Stimulated activated CD4-positive, alpha-beta T cell treated with anti-CD3 and anti-CD28 coated beads, TNF-alpha, amount 100 ng/mL, for 1 hour (primary cell): ENCODE measurements around the gene ARV1.
"Not testable (repeated sequence)": the region's sequence is repeated elsewhere in the genome, so short reads cannot be mapped to it uniquely, and the experiment has no call there.

Experiments
- DNase-seq, 3 donors: peaks; one replicate each; pipeline ENCODE4 v3.0.0-alpha.2; 2020; ENCODE audit warnings: low read depth in 3 of 3, low spot score in 1 of 3

The ARV1 gene

GRCh38 chr1:231041719-231042261 lies 62.9 kb downstream of the ARV1 start:
- DNase-seq, result no peak

DNA sequence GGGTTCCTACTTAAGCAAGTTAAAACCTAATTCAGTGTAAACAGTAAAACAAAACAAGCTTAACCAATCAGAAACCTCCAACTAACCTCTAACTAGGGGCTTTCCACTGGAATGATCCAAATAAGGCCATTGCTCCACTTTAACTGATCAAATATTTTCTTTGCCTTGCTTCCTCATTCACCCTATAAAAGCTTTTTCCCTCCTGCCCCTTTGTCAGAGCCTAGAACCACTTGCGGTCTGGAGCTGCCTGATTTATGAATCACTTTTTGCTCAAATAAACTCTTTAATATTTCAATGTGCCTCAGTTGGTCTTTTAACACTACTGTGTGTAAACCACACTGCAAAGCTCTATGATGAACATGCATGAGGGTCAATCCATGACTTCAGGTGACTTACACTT lies 65.7 kb downstream of the ARV1 start:
- no peak for DNase-seq

DNA sequence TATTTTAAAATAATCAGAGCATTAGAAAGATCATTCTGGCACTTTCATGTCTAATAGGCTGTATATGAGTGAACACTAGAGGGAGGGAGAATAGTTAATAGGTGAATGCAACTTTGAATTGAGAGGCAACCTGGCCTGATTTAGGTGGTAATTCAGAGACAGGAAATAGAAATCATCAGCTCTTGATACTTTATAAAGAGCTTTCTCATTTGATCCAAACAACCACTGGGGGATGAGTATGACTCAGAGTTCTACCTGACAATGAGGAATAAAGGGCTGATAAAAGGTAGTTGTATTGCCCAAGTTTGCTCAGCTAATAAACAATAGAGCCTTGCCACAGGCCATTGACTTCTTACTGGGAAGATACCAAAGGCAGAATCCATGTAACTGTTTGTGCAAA lies 66.4 kb downstream of the ARV1 start:
- DNase-seq, result no peak

- not testable (repeated sequence) for DNase-seq
Measured at GRCh38 chr1:231045921-231046729, 67.2 kb downstream of the ARV1 start.

DNA sequence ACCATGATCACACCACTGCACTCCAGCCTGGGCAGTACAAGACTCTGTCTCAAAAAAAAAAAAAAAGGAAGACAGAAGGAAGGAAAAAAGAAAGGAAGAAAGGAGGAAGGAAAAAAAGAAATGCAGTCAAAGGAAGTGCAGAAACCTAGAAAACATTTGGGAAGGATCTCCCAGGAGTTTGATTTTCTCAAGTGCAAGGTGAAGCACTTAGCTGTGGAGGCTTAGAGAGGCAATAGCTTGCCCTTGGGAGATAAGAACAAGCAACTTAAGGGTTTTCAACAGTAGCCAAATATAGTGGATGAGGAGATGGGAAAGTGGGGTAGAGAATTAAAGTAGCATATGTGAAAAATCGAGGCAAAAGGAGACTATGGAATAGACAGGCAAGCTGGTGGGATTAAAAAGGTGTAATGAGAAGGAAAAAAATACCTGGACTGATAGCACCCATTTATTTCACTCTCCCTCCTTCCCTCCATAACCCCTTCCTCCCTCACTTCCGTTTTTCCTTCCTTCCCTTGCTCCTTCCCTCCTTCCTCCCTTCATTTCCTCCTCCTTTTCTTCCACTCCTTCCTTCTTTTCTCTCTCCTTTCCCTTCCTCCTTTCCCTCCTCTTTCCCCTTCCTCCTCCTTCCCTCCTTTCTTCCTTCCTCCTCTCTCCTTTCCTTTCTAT lies 68.0 kb downstream of the ARV1 start:
- DNase-seq, result no peak

DNA sequence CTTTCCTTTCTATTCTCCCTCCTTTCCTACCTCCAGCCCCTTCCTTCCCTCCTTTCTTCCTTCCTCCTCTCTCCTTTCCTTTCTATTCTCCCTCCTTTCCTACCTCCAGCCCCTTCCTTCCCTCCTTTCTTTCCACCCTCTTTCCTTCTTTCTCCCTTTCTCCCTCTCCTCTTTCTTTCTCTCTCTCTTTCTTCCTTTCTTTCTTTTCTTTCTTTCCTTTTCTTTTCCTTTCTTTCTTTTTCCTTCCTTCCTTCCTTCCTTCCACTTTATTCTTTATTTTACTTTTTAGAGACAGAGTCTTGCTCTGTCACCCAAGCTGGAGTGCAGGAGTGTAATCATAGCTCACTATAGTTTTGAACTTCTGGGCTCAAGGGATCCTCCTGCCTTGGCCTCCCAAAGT lies 68.6 kb downstream of the ARV1 start:
- not testable (repeated sequence) for DNase-seq

GRCh38 chr1:231048419-231048818 lies 69.5 kb downstream of the ARV1 start:
- DNase-seq, result not testable (repeated sequence)

GRCh38 chr1:231049121-231049979 lies 70.5 kb downstream of the ARV1 start:
- DNase-seq, result no peak
